RWPE2 (cell line): ENCODE data around the gene HARBI1.

ENCODE experiments used
- ATAC-seq: fragments of 200-7000 bp; cut with Tn5 transposase; 3 replicates; pipeline ENCODE4 v1.9.1; 2021; ENCODE audit warnings: low read depth
- DNase-seq: peaks from one replicate; pipeline ENCODE4 v3.0.0-alpha.2; 2020; ENCODE audit warnings: low spot score
- H3K27ac ChIP-seq: fragments of 450-650 bp; 2 replicates; pipeline ENCODE4 v1.5.1; 2017; ENCODE audit warnings: mild to moderate bottlenecking; ENCODE audit not compliant: poor library complexity, severe bottlenecking
- H3K27me3 ChIP-seq: fragments of 250-450 bp; sonication (Bioruptor Pico); 2 replicates; pipeline ENCODE4 v1.5.1; 2021; ENCODE audit warnings: mild to moderate bottlenecking, moderate library complexity; ENCODE audit not compliant: insufficient read depth, poor library complexity, severe bottlenecking
- H3K36me3 ChIP-seq: fragments of 250-450 bp; sonication (Bioruptor Pico); 2 replicates; pipeline ENCODE4 v1.5.1; 2020; ENCODE audit warnings: low read depth, mild to moderate bottlenecking, moderate library complexity
- H3K4me1 ChIP-seq: fragments of 250-450 bp; sonication (Bioruptor Pico); 2 replicates; pipeline ENCODE4 v1.5.1; 2021; ENCODE audit warnings: mild to moderate bottlenecking, moderate library complexity; ENCODE audit not compliant: insufficient read depth, poor library complexity, severe bottlenecking
- H3K4me3 ChIP-seq: fragments of 250-450 bp; sonication (Bioruptor Pico); 2 replicates; pipeline ENCODE4 v1.5.1; 2021; ENCODE audit warnings: mild to moderate bottlenecking, moderate library complexity; ENCODE audit not compliant: severe bottlenecking
- H3K9me3 ChIP-seq: fragments of 250-450 bp; sonication (Bioruptor Pico); 2 replicates; pipeline ENCODE4 v1.5.1; 2021; ENCODE audit warnings: mild to moderate bottlenecking, moderate library complexity; ENCODE audit not compliant: severe bottlenecking
- CTCF ChIP-seq: fragments of 450-650 bp; IDR thresholded peaks from one replicate; pipeline ENCODE4 v1.5.1; 2017; ENCODE audit warnings: mild to moderate bottlenecking, moderate library complexity; ENCODE audit not compliant: poor library complexity, severe bottlenecking

HARBI1 gene

GRCh38 chr11:46637546-46637945 lies 20.5 kb upstream of the HARBI1 start:
- TF ChIP-seq CTCF: no peak
- no peak for ATAC-seq
- no peak overlapping the region for H3K27ac ChIP-seq

GRCh38 chr11:46635557-46636139 lies 18.6 kb upstream of the HARBI1 start:
- Histone ChIP-seq H3K4me3 (no peak overlapping the region), H3K27me3 (no peaks in the 10 kb centered on the region), H3K9me3 (no peaks in the 10 kb centered on the region), H3K27ac (no peak overlapping the region), H3K4me1 (no peaks in the 10 kb centered on the region), H3K36me3 (peaks cover 27% of the 10 kb centered on the region)
- ATAC-seq (no peak), DNase-seq (no peak)
- TF ChIP-seq CTCF: no peak

More at GRCh38 chr11:46637546-46637945, 20.5 kb upstream of the HARBI1 start:
- Histone ChIP-seq H3K36me3 (peaks cover 19% of the 10 kb centered on the region), H3K4me1 (no peaks in the 10 kb centered on the region), H3K27me3 (no peaks in the 10 kb centered on the region), H3K4me3 (no peak overlapping the region), H3K9me3 (no peaks in the 10 kb centered on the region)
- DNase-seq: no peak

DNA sequence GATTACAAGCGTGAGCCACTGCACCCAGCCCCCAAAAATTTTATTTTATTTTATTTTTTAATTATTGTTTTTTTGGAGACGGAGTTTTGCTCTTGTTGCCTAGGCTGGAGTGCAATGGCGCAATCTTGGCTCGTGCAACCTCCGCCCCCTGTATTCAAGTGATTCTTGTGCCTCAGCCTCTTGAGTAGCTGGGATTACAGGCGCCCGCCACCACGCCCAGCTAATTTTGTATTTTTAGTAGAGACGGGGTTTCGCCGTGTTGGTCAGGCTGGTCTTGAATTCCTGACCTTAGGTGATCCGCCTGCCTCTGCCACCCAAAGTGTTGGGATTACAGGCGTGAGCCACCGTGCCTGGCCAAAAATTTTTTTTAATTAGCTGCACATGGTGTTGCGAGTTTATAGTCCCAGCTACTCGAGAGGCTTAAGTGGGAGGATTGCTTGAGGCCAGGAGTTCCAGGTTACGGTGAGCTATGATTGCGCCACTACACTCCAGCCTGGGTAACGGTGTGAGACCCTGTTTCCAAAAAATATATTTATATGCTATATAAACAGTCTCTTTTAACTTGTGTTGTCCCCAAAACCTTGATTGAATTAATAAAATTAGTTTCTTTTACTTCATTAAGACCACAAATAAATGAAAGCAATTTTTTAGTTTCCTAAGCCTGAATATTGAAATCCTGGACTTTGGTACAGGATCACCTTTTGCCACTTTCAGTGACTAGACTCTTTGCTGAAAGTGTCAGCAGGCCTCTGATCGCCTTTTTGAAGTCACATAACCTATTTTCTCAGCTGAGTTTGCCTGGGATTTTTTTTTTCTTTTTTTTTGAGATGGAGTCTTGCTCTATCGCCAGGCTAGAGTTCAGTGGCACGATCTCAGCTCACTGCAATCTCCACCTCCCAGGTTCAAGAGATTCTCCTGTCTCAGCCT lies 16.5 kb upstream of the HARBI1 start:
- H3K4me3 ChIP-seq: no peak overlapping the region
- H3K9me3 ChIP-seq: no peaks in the 10 kb centered on the region
- H3K36me3 ChIP-seq: peaks cover 29% of the 10 kb centered on the region
- DNase-seq (no peak), ATAC-seq (no peak)
- no peaks in the 10 kb centered on the region for H3K4me1 ChIP-seq
- no peak overlapping the region for H3K27ac ChIP-seq
- H3K27me3 ChIP-seq: no peaks in the 10 kb centered on the region
- TF ChIP-seq CTCF: no peak

GRCh38 chr11:46632502-46632901 lies 15.5 kb upstream of the HARBI1 start:
- no peaks in the 10 kb centered on the region for H3K4me1 ChIP-seq
- TF ChIP-seq CTCF: no peak

More at GRCh38 chr11:46632502-46632901, 15.5 kb upstream of the HARBI1 start:
- no peaks in the 10 kb centered on the region for H3K27me3 ChIP-seq
- peaks cover 24% of the 10 kb centered on the region for H3K36me3 ChIP-seq
- DNase-seq: no peak
- no peak overlapping the region for H3K4me3 ChIP-seq
- no peak overlapping the region for H3K27ac ChIP-seq
- H3K9me3 ChIP-seq: no peaks in the 10 kb centered on the region
- ATAC-seq: no peak
